CD4-positive, alpha-beta T cell treated with Interleukin-21 for 1 hour (primary cell): ENCODE measurements around the gene GPRIN3.
"Not testable (repeated sequence)": the region's sequence is repeated elsewhere in the genome, so short reads cannot be mapped to it uniquely, and the experiment has no call there.

Experiments
- DNase-seq: peaks from one replicate; pipeline ENCODE4 v3.0.0-alpha.2; 2020

The GPRIN3 gene

DNA sequence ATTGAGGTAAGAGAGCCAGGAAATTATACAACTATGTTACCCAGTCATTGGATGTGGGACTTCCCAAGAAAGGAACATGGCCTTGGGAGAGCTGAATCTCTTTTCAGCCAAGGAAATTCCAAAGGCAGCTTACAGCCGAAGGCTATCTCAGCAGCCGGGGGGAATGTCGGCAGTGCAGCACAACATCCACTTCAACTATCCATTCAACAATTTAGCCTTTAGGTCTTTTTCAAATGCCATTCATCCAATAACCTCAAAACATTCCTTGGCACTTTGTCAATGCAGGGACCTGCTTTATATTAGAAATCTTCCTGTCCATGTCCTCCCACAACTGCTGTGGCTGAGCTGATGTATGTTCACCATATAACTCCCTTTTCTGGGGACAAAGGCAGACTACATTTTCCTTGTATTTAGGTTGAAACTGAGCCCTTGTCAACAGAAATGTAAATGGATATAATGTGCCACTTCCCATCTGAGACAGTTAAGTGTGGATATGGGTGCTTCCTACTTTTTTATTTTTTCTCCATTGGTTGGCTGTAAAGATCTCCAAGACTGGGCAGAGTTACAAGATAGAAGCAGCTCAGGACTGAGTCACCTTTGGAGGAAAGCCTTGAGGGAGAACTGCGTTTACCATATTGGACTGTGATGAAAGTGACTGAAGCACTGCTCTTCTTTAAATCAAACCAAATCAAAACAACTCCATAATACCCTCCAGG lies 94.8 kb downstream of the GPRIN3 start:
- no peak for DNase-seq

DNA sequence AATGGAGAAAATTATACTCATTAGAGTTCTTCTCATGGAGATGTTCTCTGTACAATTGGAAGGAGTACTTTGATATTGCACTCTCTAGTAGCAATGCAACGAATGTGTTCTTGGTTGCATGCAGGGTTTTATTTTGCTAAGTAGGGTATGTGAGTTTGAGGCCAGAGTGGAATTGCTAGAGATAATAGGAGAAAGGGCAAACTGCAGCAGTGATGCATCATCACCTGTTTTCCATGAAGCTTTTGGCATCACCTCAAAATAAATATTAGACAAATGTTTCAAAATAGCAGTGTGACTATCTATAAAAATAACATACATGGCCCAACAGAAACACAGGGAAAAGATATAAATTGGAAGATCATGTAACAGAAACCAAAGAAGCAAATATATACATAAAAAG lies 103.0 kb downstream of the GPRIN3 start:
- no peak for DNase-seq

DNA sequence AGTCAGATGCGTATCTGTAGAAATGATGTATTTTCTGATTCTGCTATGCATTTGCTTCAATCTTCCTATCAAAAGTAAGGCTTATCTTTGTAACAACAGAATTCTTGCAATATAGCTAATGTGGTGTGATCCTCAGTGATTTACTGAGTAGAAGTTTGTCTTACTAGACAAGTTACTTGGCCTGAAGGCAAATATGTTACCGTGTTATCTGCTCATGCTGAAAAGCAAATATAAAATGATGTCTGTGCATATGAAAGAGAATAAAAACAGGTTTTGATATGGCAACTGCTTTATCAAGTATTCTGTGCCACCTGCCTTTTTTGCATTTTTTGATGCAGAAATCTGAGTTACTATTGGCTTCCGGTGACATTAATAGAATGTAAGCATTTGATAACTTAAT lies 103.7 kb downstream of the GPRIN3 start:
- DNase-seq, result no peak

DNA sequence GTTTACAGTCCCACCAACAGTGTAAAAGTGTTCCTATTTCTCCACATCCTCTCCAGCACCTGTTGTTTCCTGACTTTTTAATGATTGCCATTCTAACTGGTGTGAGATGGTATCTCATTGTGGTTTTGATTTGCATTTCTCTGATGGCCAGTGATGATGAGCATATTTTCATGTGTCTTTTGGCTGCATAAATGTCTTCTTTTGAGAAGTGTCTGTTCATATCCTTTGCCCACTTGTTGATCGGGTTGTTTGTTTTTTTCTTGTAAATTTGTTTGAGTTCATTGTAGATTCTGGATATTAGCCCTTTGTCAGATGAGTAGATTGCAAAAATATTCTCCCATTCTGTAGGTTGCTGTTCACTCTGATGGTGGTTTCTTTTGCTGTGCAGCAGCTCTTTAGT lies 108.2 kb downstream of the GPRIN3 start:
- DNase-seq, result not testable (repeated sequence)

DNA sequence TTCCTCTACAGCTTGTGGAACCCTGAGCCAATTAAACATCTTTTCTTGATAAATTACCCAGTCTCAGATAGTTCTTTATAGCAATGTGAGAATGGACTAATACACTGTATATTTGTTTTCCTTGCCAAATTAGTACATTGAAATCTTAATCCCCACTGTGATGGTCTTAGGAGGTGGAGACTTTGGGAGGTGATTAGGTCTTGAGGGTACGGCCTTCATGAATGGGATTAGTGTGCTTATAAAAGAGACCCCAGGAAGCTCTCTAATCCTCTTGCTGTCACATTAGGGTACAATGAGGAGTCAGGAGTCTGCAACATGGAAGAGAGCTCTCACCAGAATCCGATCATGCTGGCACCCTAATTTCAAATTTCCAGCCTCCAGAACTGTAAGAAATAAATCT lies 109.7 kb downstream of the GPRIN3 start:
- DNase-seq, result no peak

DNA sequence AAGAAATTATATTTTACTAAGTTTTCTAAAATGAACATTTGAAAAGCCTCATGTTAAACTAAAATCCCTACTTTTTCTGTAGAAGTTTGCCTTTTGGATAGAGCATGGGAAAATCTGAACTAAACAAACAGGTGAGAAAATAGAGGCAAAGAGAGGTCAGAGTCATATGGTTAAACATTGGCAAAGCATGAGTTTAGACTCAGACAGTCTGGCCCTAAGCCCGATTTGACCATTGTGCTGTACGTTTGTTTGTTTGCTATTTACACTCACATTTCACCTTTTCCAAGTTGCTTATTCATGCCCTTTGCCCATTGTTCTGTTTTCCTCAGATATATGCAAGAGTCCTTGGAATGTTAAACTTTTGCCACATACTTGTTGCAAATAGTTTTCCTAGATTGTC lies 110.9 kb downstream of the GPRIN3 start:
- DNase-seq, result no peak

DNA sequence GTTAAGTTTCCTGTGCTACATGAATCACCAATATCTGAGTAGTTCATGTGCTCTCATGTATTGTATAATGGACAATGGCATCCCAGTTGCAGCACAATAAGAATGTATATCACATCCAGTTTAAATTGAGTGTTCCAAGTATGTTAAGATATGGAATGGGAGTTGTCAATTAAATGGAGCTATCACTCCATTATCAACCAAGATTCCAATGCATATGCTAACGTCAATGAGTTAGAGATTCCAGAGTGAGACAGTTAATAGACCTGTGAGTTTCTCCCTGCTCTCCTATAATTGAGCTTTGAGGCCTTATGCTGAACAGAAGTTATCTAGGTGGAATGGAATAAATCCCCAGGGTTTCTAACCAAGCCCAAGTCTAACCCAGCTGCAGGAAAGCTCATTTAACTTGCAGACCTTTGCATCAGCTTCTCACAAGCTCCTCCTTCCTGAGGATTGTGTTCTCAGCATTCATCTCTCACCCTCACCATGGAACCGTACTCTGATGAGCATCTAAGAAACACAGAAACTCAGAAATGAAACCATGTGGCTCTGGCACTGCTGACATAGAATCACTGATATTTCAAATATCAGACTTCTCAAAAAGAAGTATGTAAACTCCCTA lies 111.4 kb downstream of the GPRIN3 start:
- no peak for DNase-seq

DNA sequence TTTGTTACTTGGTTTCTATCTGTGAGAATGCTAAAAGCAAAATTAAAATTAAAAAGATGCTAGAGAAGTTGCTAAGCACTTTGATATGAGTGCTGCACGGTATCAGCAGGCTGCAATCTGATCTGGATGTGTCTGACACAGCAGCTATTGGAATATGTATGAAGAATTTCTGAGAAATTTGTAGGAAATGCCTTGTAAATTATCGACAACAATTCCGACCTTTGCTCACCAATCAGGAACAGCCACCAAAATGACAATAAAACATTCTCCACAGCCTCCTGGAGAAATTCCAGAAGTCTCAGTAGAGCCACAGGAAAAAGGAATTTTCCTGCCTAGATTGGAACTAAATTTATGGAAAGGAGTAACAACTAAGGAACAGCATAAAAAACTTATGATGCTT lies 113.8 kb downstream of the GPRIN3 start:
- DNase-seq, result no peak
